NCI-H2107 (cell line): ENCODE data around the gene YWHAB.

ENCODE experiments used
- DNase-seq: peaks from one replicate; lab custom pipeline; 2025; lab: John Stamatoyannopoulos, UW

YWHAB gene

GRCh38 chr20:44911264-44911921 lies 25.9 kb downstream of the YWHAB start:
- no peak for DNase-seq

- no peak for DNase-seq
Observed at GRCh38 chr20:44912189-44912588, 26.7 kb downstream of the YWHAB start.

GRCh38 chr20:44914924-44915323 lies 29.4 kb downstream of the YWHAB start:
- DNase-seq: no peak

GRCh38 chr20:44916586-44916985 lies 31.1 kb downstream of the YWHAB start:
- no peak for DNase-seq

- no peak for DNase-seq
Observed at GRCh38 chr20:44917399-44917798, 31.9 kb downstream of the YWHAB start.

GRCh38 chr20:44918342-44918741 lies 32.8 kb downstream of the YWHAB start:
- DNase-seq: no peak

- no peak for DNase-seq
Observed at GRCh38 chr20:44918761-44919160, 33.3 kb downstream of the YWHAB start.

- DNase-seq: no peak
Observed at GRCh38 chr20:44921447-44921846, 35.9 kb downstream of the YWHAB start.

- no peak for DNase-seq
Observed at GRCh38 chr20:44924541-44924940, 39.0 kb downstream of the YWHAB start.

- DNase-seq: no peak
Observed at GRCh38 chr20:44928595-44928994, 43.1 kb downstream of the YWHAB start.

GRCh38 chr20:44930517-44931168 lies 45.1 kb downstream of the YWHAB start:
- no peak for DNase-seq

- DNase-seq: no peak
Observed at GRCh38 chr20:44931911-44932310, 46.4 kb downstream of the YWHAB start.

GRCh38 chr20:44932916-44933315 lies 47.4 kb downstream of the YWHAB start:
- no peak for DNase-seq

- DNase-seq: no peak
Observed at GRCh38 chr20:44936510-44936909, 51.0 kb downstream of the YWHAB start.

- no peak for DNase-seq
Observed at GRCh38 chr20:44938637-44939036, 53.1 kb downstream of the YWHAB start.

- no peak for DNase-seq
Observed at GRCh38 chr20:44941120-44941691, 55.7 kb downstream of the YWHAB start.

- no peak for DNase-seq
Observed at GRCh38 chr20:44942264-44942973, 56.9 kb downstream of the YWHAB start.

- no peak for DNase-seq
Observed at GRCh38 chr20:44943828-44944227, 58.3 kb downstream of the YWHAB start.

GRCh38 chr20:44945261-44945660 lies 59.8 kb downstream of the YWHAB start:
- DNase-seq: no peak

GRCh38 chr20:44946271-44946852 lies 60.9 kb downstream of the YWHAB start:
- DNase-seq: no peak

GRCh38 chr20:44948107-44948506 lies 62.6 kb downstream of the YWHAB start:
- no peak for DNase-seq

GRCh38 chr20:44948513-44948912 lies 63.0 kb downstream of the YWHAB start:
- DNase-seq: no peak

GRCh38 chr20:44950368-44950767 lies 64.9 kb downstream of the YWHAB start:
- DNase-seq: no peak
